WERI-Rb-1 (cell line): ENCODE measurements around the gene RAB11A.

Experiments used
- DNase-seq: peaks from one replicate; pipeline ENCODE4 v3.0.0-alpha.2; 2020
- H3K27ac ChIP-seq: fragments of 250-450 bp; sonication (Bioruptor Pico); 2 replicates; pipeline ENCODE4 v1.5.1; 2020; ENCODE audit warnings: mild to moderate bottlenecking, moderate library complexity
- H3K27me3 ChIP-seq: fragments of 250-450 bp; sonication (Bioruptor Pico); 2 replicates; pipeline ENCODE4 v1.5.1; 2021; ENCODE audit warnings: mild to moderate bottlenecking, low read depth, moderate library complexity; ENCODE audit not compliant: insufficient read depth, severe bottlenecking
- H3K36me3 ChIP-seq: fragments of 250-450 bp; sonication (Bioruptor Pico); 2 replicates; pipeline ENCODE4 v1.5.1; 2020; ENCODE audit warnings: mild to moderate bottlenecking, moderate library complexity
- H3K4me3 ChIP-seq: 2 replicates; pipeline ENCODE4 v1.5.1; 2011; ENCODE audit warnings: low read depth, mild to moderate bottlenecking, control low read depth, low read length
- H3K9me3 ChIP-seq: fragments of 250-450 bp; sonication (Bioruptor Pico); 2 replicates; pipeline ENCODE4 v1.5.1; 2021; ENCODE audit warnings: mild to moderate bottlenecking, moderate library complexity; ENCODE audit not compliant: severe bottlenecking
- CTCF ChIP-seq: IDR thresholded peaks from 2 replicates; pipeline ENCODE4 v1.5.1; 2011; ENCODE audit warnings: low read depth, mild to moderate bottlenecking, control low read depth, inconsistent platforms, low read length

RAB11A gene

GRCh38 chr15:65873256-65873655 lies 4.0 kb downstream of the RAB11A start:
- no peaks in the 10 kb centered on the region for H3K9me3 ChIP-seq
- H3K4me3 ChIP-seq: no peak overlapping the region
- no peak for TF ChIP-seq CTCF
- DNase-seq: no peak
- no peak overlapping the region for H3K27ac ChIP-seq
- no peaks in the 10 kb centered on the region for H3K27me3 ChIP-seq
- peaks cover 20% of the 10 kb centered on the region for H3K36me3 ChIP-seq

GRCh38 chr15:65875458-65875857 lies 6.2 kb downstream of the RAB11A start:
- Histone ChIP-seq H3K36me3 (peaks cover 36% of the 10 kb centered on the region), H3K27ac (no peak overlapping the region), H3K4me3 (no peak overlapping the region), H3K27me3 (no peaks in the 10 kb centered on the region), H3K9me3 (no peaks in the 10 kb centered on the region)
- TF ChIP-seq CTCF: no peak
- DNase-seq: no peak

GRCh38 chr15:65877749-65878148 lies 8.5 kb downstream of the RAB11A start:
- no peak for DNase-seq
- no peak overlapping the region for H3K27ac ChIP-seq
- H3K9me3 ChIP-seq: no peaks in the 10 kb centered on the region
- no peak overlapping the region for H3K4me3 ChIP-seq
- H3K36me3 ChIP-seq: peaks cover 37% of the 10 kb centered on the region
- no peaks in the 10 kb centered on the region for H3K27me3 ChIP-seq
- no peak for TF ChIP-seq CTCF

- TF ChIP-seq CTCF: no peak
- no peak for DNase-seq
- Histone ChIP-seq H3K36me3 (peaks cover 46% of the 10 kb centered on the region), H3K4me3 (no peak overlapping the region), H3K27ac (no peak overlapping the region), H3K27me3 (no peaks in the 10 kb centered on the region), H3K9me3 (no peaks in the 10 kb centered on the region)
Measured at GRCh38 chr15:65881766-65882434, 12.6 kb downstream of the RAB11A start.

GRCh38 chr15:65883571-65883970 lies 14.3 kb downstream of the RAB11A start:
- H3K9me3 ChIP-seq: no peaks in the 10 kb centered on the region
- no peak for DNase-seq
- no peak overlapping the region for H3K4me3 ChIP-seq
- no peak for TF ChIP-seq CTCF
- H3K36me3 ChIP-seq: peaks cover 43% of the 10 kb centered on the region
- H3K27me3 ChIP-seq: no peaks in the 10 kb centered on the region
- no peak overlapping the region for H3K27ac ChIP-seq

- Histone ChIP-seq H3K27ac (no peak overlapping the region), H3K9me3 (no peaks in the 10 kb centered on the region), H3K36me3 (peaks cover 45% of the 10 kb centered on the region), H3K4me3 (no peak overlapping the region), H3K27me3 (no peaks in the 10 kb centered on the region)
- no peak for DNase-seq
- TF ChIP-seq CTCF: no peak
Measured at GRCh38 chr15:65884511-65884910, 15.2 kb downstream of the RAB11A start.
